Right renal pelvis (tissue), 4 donors: Measurements from ENCODE around the gene RNF125. TPM values are rescaled to one million over a fixed set of nuclear protein-coding genes. Genes with fewer than 3 reads are reported as not detected.

ENCODE experiments used
- polyA plus RNA-seq, 4 donors: library from polyadenylated mRNA; unstranded; fragments of 120-200 nt; gene quantifications; one replicate each; pipeline ENCODE4 v1.2.1, GENCODE V29; 2013; ENCODE audit not compliant: insufficient read length in 4 of 4

RNF125 gene
- polyA plus RNA-seq, 4 donors = 2.2 to 3.8 (median 2.7) TPM

Other genes starting within 250 kb of the RNF125 start
- gene TRAPPC8, start 75.7 kb upstream of the RNF125 start, polyA plus RNA-seq = 10 to 100 TPM; 52.9 to 69.2 (median 63.3) TPM
- gene RNF138, start 73.0 kb downstream of the RNF125 start, polyA plus RNA-seq = 10 to 100 TPM; 51.1 to 69.4 (median 60.0) TPM
- under 1 TPM in 2 of 4 donors, not detected in 2; 0.05 to 0.14 TPM for gene MEP1B, start 171.2 kb downstream of the RNF125 start, polyA plus RNA-seq